HCT116 (cell line): Measurements from ENCODE around the gene ARID2. TPM values are rescaled to one million over a fixed set of nuclear protein-coding genes. Genes with fewer than 3 reads are reported as not detected.

ENCODE experiments used
- ATAC-seq: fragments of 200-7000 bp; cut with Tn5 transposase; 2 replicates; pipeline ENCODE4 v1.9.1; 2020; ENCODE audit warnings: mild to moderate bottlenecking, moderate library complexity
- BruUV-seq: library from RNA; stranded (reverse); fragments of 400-500 nt; replicated peaks from 2 replicates; lab custom pipeline; 2021; lab: Mats Ljungman, UMichigan
- CTCF ChIA-PET: fragments of 300-600 bp; sonication (Branson Sonifier 250); formaldehyde crosslinking; loops from one replicate; lab custom pipeline; 2021; ENCODE audit warnings: antibody characterized with exemption; lab: Charles Lee
- POLR2A ChIA-PET: fragments of 300-600, 350-600 bp; sonication (Branson Sonifier 250); formaldehyde crosslinking; loops from one replicate; lab custom pipeline; 2021; ENCODE audit warnings: antibody characterized with exemption; lab: Charles Lee
- RAD21 ChIA-PET, 2 experiments: fragments of 300-600 bp; sonication (Branson Sonifier 250); formaldehyde crosslinking; loops; one replicate each; lab custom pipeline; 2023; ENCODE audit warnings: low total read pairs in 2 of 2; ENCODE audit not compliant: uncharacterized antibody in 2 of 2, unreplicated experiment in 2 of 2, low non-redundant PET in 1 of 2; lab: Charles Lee
- DNase-seq: peaks from one replicate; pipeline ENCODE4 v3.0.0-alpha.2; 2010; ENCODE audit warnings: low read depth, low spot score
- H2AFZ ChIP-seq: fragments of 200-600 bp; shearing (Covaris generic), sonication (generic); 2 replicates; pipeline ENCODE4 v1.6.1; 2017; ENCODE audit warnings: low read depth, mixed run types, mixed read lengths, antibody characterized with exemption, low read length; ENCODE audit not compliant: poor library complexity, severe bottlenecking
- H3K27ac ChIP-seq: 2 replicates; pipeline ENCODE4 v1.5.1; 2012; ENCODE audit warnings: low read depth, low read length
- H3K27me3 ChIP-seq: fragments of 200-600 bp; sonication (generic); 2 replicates; pipeline ENCODE4 v1.6.1; 2016; ENCODE audit warnings: mixed run types, low read length, mixed read lengths; ENCODE audit not compliant: insufficient read depth
- H3K36me3 ChIP-seq, 2 experiments: fragments of 200-500 bp in 1 of 2; fragments of 200-600 bp in 1 of 2; sonication (Bioruptor generic) in 1 of 2; sonication (generic) in 1 of 2; 2 replicates each; pipeline versions ENCODE4 v1.5.1 to v1.6.1; 2014 to 2016; ENCODE audit warnings: low read length in 2 of 2, inconsistent platforms in 1 of 2, mixed read lengths in 1 of 2, mixed run types in 1 of 2; ENCODE audit not compliant: insufficient read depth in 2 of 2, control insufficient read depth in 1 of 2
- H3K4me1 ChIP-seq, 2 experiments: fragments of 200-600 bp in 1 of 2; sonication (generic) in 1 of 2; 2 replicates each; pipeline versions ENCODE4 v1.5.1 to v1.6.1; 2012 to 2017; ENCODE audit warnings: low read length in 2 of 2, inconsistent platforms in 1 of 2, mild to moderate bottlenecking in 1 of 2, mixed read lengths in 1 of 2, mixed run types in 1 of 2, moderate library complexity in 1 of 2; ENCODE audit not compliant: insufficient read depth in 2 of 2, control insufficient read depth in 1 of 2
- H3K4me2 ChIP-seq: fragments of 200-600 bp; sonication (generic); 2 replicates; pipeline ENCODE4 v1.6.1; 2017; ENCODE audit warnings: mixed run types, low read length, mixed read lengths
- H3K4me3 ChIP-seq, 2 experiments: fragments of 200-600 bp in 1 of 2; sonication (generic) in 1 of 2; replicated peaks in 1 of 2; 2 replicates each; pipeline ENCODE4 v1.5.1; 2011 to 2016; ENCODE audit warnings: low read length in 2 of 2, control low read depth in 1 of 2, low read depth in 1 of 2, mild to moderate bottlenecking in 1 of 2, mixed read lengths in 1 of 2, mixed run types in 1 of 2
- H3K79me2 ChIP-seq: fragments of 200-600 bp; sonication (generic); 2 replicates; pipeline ENCODE4 v1.6.1; 2017; ENCODE audit warnings: mild to moderate bottlenecking, mixed run types, low read length, moderate library complexity, mixed read lengths; ENCODE audit not compliant: insufficient read depth
- H3K9ac ChIP-seq: fragments of 200-600 bp; sonication (generic); 2 replicates; pipeline ENCODE4 v1.6.1; 2016; ENCODE audit warnings: low read length, mixed read lengths
- H3K9me2 ChIP-seq: fragments of 200-600 bp; sonication (generic), shearing (Covaris generic); 2 replicates; pipeline ENCODE4 v1.6.1; 2017; ENCODE audit warnings: mixed run types, mild to moderate bottlenecking, moderate library complexity; ENCODE audit not compliant: insufficient read depth
- H3K9me3 ChIP-seq, 2 experiments: fragments of 200-500 bp in 1 of 2; fragments of 200-600 bp in 1 of 2; sonication (Bioruptor generic) in 1 of 2; sonication (generic) in 1 of 2; 2 replicates each; pipeline ENCODE4 v1.6.1; 2014 to 2017; ENCODE audit warnings: low read length in 2 of 2, mixed read lengths in 2 of 2, inconsistent platforms in 1 of 2, low read depth in 1 of 2, mild to moderate bottlenecking in 1 of 2, mixed run types in 1 of 2, moderate library complexity in 1 of 2; ENCODE audit not compliant: control insufficient read depth in 1 of 2, insufficient read depth in 1 of 2
- H4K20me1 ChIP-seq: fragments of 200-600 bp; sonication (generic), shearing (Covaris generic); 2 replicates; pipeline ENCODE4 v1.6.1; 2017; ENCODE audit warnings: mixed run types, mild to moderate bottlenecking, moderate library complexity; ENCODE audit not compliant: insufficient read depth
- CEBPB ChIP-seq: IDR thresholded peaks from 2 replicates; pipeline ENCODE4 v1.6.1; 2012; ENCODE audit warnings: low read depth
- EGR1 ChIP-seq: IDR thresholded peaks from 2 replicates; pipeline ENCODE4 v1.6.1; 2012; ENCODE audit warnings: low read depth
- EZH2phosphoT487 ChIP-seq: fragments of 200-600 bp; IDR thresholded peaks from 2 replicates; pipeline ENCODE4 v1.6.1; 2018; ENCODE audit warnings: antibody characterized with exemption, borderline replicate concordance
- JUND ChIP-seq: IDR thresholded peaks from 2 replicates; pipeline ENCODE4 v1.6.1; 2012
- RAD21 ChIP-seq: IDR thresholded peaks from 2 replicates; pipeline ENCODE4 v1.6.1; 2012; ENCODE audit warnings: low read depth, mild to moderate bottlenecking
- SIN3A ChIP-seq: IDR thresholded peaks from 2 replicates; pipeline ENCODE4 v1.6.1; 2012; ENCODE audit warnings: low read depth
- SP1 ChIP-seq: IDR thresholded peaks from 2 replicates; pipeline ENCODE4 v1.6.1; 2012; ENCODE audit warnings: low read depth
- ZFX ChIP-seq: fragments of 450-650 bp; IDR thresholded peaks from 2 replicates; pipeline ENCODE4 v1.6.1; 2017
- ZNF274 ChIP-seq: fragments of 200-500 bp; sonication (Bioruptor generic); IDR thresholded peaks from 2 replicates; pipeline ENCODE4 v1.6.1; 2014; ENCODE audit warnings: mild to moderate bottlenecking, low read depth, low read length, inconsistent platforms
- intact Hi-C: fragments of 100-400 bp; cut with micrococcal nuclease; formaldehyde crosslinking; loops from 2 replicates; pipeline ENCODE4 v1.10.0; 2022
- total RNA-seq: library from RNA; stranded (reverse); gene quantifications from one replicate; pipeline ENCODE4 v1.2.1, GENCODE V29; 2021; ENCODE audit not compliant: unreplicated experiment
- TF ChIP-seq, protein P1 (sequence below), 3 experiments: fragments of 200-600 bp in 1 of 3; sonication (generic) in 1 of 3; IDR thresholded peaks in 2 of 3; conservative IDR thresholded peaks in 1 of 3; 2 replicates each; pipeline ENCODE4 v1.5.1; 2012 to 2017; ENCODE audit warnings: low read depth in 2 of 3, low read length in 2 of 3, antibody characterized with exemption in 1 of 3, borderline replicate concordance in 1 of 3, control low read depth in 1 of 3, mild to moderate bottlenecking in 1 of 3, mixed read lengths in 1 of 3, mixed run types in 1 of 3, moderate library complexity in 1 of 3; ENCODE audit not compliant: insufficient read depth in 1 of 3
- TF ChIP-seq, protein P2 (sequence below): IDR thresholded peaks from 2 replicates; pipeline ENCODE4 v1.6.1; 2012

ARID2 gene
- total RNA-seq, 1 experiment from 2014 or later: 30.5 TPM

DNA sequence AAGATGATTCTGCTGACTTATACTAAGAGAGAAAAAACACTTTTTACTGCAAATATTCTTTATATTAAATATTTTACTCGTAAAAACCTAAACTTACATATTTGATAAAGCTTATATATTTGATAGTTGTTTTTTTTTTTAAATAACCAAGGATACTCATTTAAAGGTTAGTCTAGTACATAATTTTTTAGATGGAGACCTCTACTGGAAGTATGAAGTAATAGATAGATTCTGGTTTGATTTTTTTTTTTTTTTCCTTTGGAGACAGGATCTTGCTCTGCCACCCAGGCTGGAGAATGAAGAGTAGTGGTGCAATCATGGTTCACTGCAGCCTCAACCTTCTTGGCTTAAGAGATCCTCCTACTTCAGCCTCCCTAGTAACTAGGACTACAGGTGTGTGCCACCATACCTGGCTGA is 16.4 kb downstream of the ARID2 start:
- ChIA-PET CTCF (interaction anchor here (1.0 to 2.0 kb wide), 2 partner anchors 10 to 17 kb away, joined by 3 to 7 read pairs; no protein-coding TSS in a partner anchor), POLR2A (interaction anchor here (1.1 kb wide), 1 partner anchor 17 kb away, joined by 4 read pairs; no protein-coding TSS in a partner anchor), RAD21 (no interaction called here)
- Histone ChIP-seq H3K4me1 (peaks cover 0 to 3% of the 10 kb centered on the region in 2 experiments; a peak in 1 of 4 replicates), H3K4me3 (no peak overlapping the region), H3K4me2 (no peak overlapping the region), H3K27ac (no peak overlapping the region), H3K9ac (no peak overlapping the region), H3K36me3 (0 out of 4 replicates have a peak, but pooled peaks cover 0 to 5% of the 10 kb centered on the region in 2 experiments), H2AFZ (no peak overlapping the region), H3K9me3 (peaks cover 4 to 6% of the 10 kb centered on the region in 2 experiments; a peak in 1 of 4 replicates), H3K79me2 (peaks cover 98% of the 10 kb centered on the region), H4K20me1 (no peaks in the 10 kb centered on the region; the same call in 1 of the 2 replicates), H3K9me2 (no peaks in the 10 kb centered on the region), H3K27me3 (no peaks in the 10 kb centered on the region)
- DNase-seq: no peak
- ATAC-seq: peak; percentile 59
- BruUV-seq: no TSS peak
- no peak for TF ChIP-seq CEBPB
- TF ChIP-seq, protein P1, sequence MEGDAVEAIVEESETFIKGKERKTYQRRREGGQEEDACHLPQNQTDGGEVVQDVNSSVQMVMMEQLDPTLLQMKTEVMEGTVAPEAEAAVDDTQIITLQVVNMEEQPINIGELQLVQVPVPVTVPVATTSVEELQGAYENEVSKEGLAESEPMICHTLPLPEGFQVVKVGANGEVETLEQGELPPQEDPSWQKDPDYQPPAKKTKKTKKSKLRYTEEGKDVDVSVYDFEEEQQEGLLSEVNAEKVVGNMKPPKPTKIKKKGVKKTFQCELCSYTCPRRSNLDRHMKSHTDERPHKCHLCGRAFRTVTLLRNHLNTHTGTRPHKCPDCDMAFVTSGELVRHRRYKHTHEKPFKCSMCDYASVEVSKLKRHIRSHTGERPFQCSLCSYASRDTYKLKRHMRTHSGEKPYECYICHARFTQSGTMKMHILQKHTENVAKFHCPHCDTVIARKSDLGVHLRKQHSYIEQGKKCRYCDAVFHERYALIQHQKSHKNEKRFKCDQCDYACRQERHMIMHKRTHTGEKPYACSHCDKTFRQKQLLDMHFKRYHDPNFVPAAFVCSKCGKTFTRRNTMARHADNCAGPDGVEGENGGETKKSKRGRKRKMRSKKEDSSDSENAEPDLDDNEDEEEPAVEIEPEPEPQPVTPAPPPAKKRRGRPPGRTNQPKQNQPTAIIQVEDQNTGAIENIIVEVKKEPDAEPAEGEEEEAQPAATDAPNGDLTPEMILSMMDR (IDR thresholded peaks at IDR 0.05 in 2 of 3, conservative IDR thresholded peaks at IDR 0.05 in 1 of 3; ENCODE audit: borderline replicate concordance in 1 of 3, insufficient read depth in 1 of 3, low read depth in 2 of 3, low read length in 2 of 3): peak in 2 of 3 experiments; percentile 26 to 28; a peak in 3 of 6 replicates
- intact Hi-C loops: loop anchor here (5.0 kb wide), 2 partner anchors 204 to 564 kb away; no protein-coding TSS in a partner anchor

DNA sequence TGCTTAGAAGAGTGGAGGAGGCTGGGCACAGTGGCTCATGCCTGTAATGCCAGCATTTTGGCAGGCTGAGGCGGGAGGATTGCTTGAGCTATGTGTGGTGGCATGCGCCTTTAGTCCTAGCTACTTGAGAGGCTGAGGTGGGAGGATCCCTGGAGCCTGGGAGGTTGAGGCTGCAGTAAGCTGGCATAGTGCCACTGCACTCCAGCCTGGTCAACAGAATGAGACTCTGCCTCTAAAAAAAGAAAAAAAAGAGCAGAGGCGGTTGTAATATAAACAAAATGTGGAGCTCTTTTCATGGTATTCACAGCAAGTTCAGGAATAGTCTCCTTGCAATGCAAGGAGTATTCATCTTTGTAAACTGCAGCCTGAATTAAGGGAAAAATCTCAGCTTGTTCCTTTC is 27.2 kb downstream of the ARID2 start:
- intact Hi-C loops: no loop called here
- no peak for TF ChIP-seq ZFX
- TF ChIP-seq RAD21: no peak
- TF ChIP-seq SIN3A: no peak
- TF ChIP-seq EGR1: no peak
- TF ChIP-seq, protein P1 (IDR thresholded peaks at IDR 0.05 in 2 of 3, conservative IDR thresholded peaks at IDR 0.05 in 1 of 3; ENCODE audit: borderline replicate concordance in 1 of 3, insufficient read depth in 1 of 3, low read depth in 2 of 3, low read length in 2 of 3): no peak
- no peak for TF ChIP-seq JUND
- no peak for TF ChIP-seq SP1
- no peak for TF ChIP-seq ZNF274
- TF ChIP-seq, protein P2, sequence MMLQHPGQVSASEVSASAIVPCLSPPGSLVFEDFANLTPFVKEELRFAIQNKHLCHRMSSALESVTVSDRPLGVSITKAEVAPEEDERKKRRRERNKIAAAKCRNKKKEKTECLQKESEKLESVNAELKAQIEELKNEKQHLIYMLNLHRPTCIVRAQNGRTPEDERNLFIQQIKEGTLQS: no peak
- TF ChIP-seq EZH2phosphoT487: no peak

More for the DNA sequence above, 27.2 kb downstream of the ARID2 start:
- Histone ChIP-seq H3K79me2 (peaks cover 94% of the 10 kb centered on the region), H3K36me3 (no peaks in the 10 kb centered on the region), H3K4me1 (no peaks in the 10 kb centered on the region), H3K9me3 (no peaks in the 10 kb centered on the region), H4K20me1 (peaks cover 4% of the 10 kb centered on the region; the same call in 1 of the 2 replicates), H3K9ac (no peak overlapping the region), H3K4me3 (no peak overlapping the region), H3K27me3 (no peaks in the 10 kb centered on the region), H3K27ac (no peak overlapping the region), H3K9me2 (no peaks in the 10 kb centered on the region), H2AFZ (no peak overlapping the region), H3K4me2 (no peak overlapping the region)
- ChIA-PET RAD21 (no interaction called here), POLR2A (no interaction called here), CTCF (no interaction called here)
- DNase-seq (no peak), ATAC-seq (no peak)
- BruUV-seq: no TSS peak
